Neural cell (in vitro differentiated cells): ENCODE measurements around the gene C19orf67. TPM values are rescaled to one million over a fixed set of nuclear protein-coding genes. Genes with fewer than 3 reads are reported as not detected.

ENCODE experiments used
- H2AFZ ChIP-seq: fragments of 200-600, 300-800 bp; sonication (generic), shearing (Covaris generic); 2 replicates; pipeline ENCODE4 v1.6.0; 2014; ENCODE audit warnings: low read depth, mild to moderate bottlenecking, antibody characterized with exemption, low read length, moderate library complexity
- H3F3A ChIP-seq: fragments of 200-600 bp; shearing (Covaris generic); 2 replicates; pipeline ENCODE4 v1.6.1; 2016; ENCODE audit warnings: mild to moderate bottlenecking, moderate library complexity, mixed read lengths, antibody characterized with exemption, low read length; ENCODE audit not compliant: insufficient read depth, poor library complexity, severe bottlenecking
- H3K27ac ChIP-seq: fragments of 200-600, 300-800 bp; sonication (generic), shearing (Covaris generic); 2 replicates; pipeline ENCODE4 v1.5.1; 2014; ENCODE audit warnings: mild to moderate bottlenecking, low read length, moderate library complexity
- H3K27me3 ChIP-seq: fragments of 300-800, 200-600 bp; sonication (generic), shearing (Covaris generic); 2 replicates; pipeline ENCODE4 v1.6.0; 2014; ENCODE audit warnings: mild to moderate bottlenecking, low read depth, low read length, moderate library complexity; ENCODE audit not compliant: insufficient read depth
- H3K36me3 ChIP-seq: fragments of 300-800, 200-600 bp; sonication (generic), shearing (Covaris generic); 2 replicates; pipeline ENCODE4 v1.5.1; 2014; ENCODE audit warnings: mild to moderate bottlenecking, antibody characterized with exemption, low read length, moderate library complexity; ENCODE audit not compliant: insufficient read depth
- H3K4me2 ChIP-seq: fragments of 300-800, 200-600 bp; sonication (generic), shearing (Covaris generic); 2 replicates; pipeline ENCODE4 v1.6.0; 2014; ENCODE audit warnings: mild to moderate bottlenecking, low read length
- H3K4me3 ChIP-seq: fragments of 300-800, 200-600 bp; sonication (generic), shearing (Covaris generic); 2 replicates; pipeline ENCODE4 v1.5.1; 2014; ENCODE audit warnings: mild to moderate bottlenecking, low read length, moderate library complexity
- H3K79me2 ChIP-seq: fragments of 200-600 bp; shearing (Covaris generic); replicated peaks from 2 replicates; pipeline ENCODE4 v1.6.0; 2014; ENCODE audit warnings: mild to moderate bottlenecking, low read length, moderate library complexity; ENCODE audit not compliant: insufficient read depth
- H3K9ac ChIP-seq: fragments of 300-800, 200-600 bp; sonication (generic), shearing (Covaris generic); 2 replicates; pipeline ENCODE4 v1.6.1; 2016; ENCODE audit warnings: mild to moderate bottlenecking, low read length, mixed read lengths
- H3K9me2 ChIP-seq: fragments of 200-600 bp; shearing (Covaris generic); 2 replicates; pipeline ENCODE4 v1.6.1; 2016; ENCODE audit warnings: mild to moderate bottlenecking, low read length, mixed read lengths; ENCODE audit not compliant: insufficient read depth
- H3K9me3 ChIP-seq: fragments of 200-600, 300-800 bp; sonication (generic), shearing (Covaris generic); 2 replicates; pipeline ENCODE4 v1.6.1; 2016; ENCODE audit warnings: mild to moderate bottlenecking, mixed run types, low read length, moderate library complexity, mixed read lengths
- H4K20me1 ChIP-seq: fragments of 200-600 bp; shearing (Covaris generic); 2 replicates; pipeline ENCODE4 v1.6.1; 2016; ENCODE audit warnings: mild to moderate bottlenecking, mixed run types; ENCODE audit not compliant: insufficient read depth
- EP300 ChIP-seq: fragments of 450-650 bp; conservative IDR thresholded peaks from 2 replicates; pipeline ENCODE4 v1.6.1; 2014; ENCODE audit warnings: antibody characterized with exemption, mild to moderate bottlenecking, moderate library complexity; ENCODE audit not compliant: poor library complexity, severe bottlenecking
- EZH2 ChIP-seq: fragments of 200-600, 300-800 bp; shearing (Covaris generic), sonication (generic); IDR thresholded peaks from 2 replicates; pipeline ENCODE4 v1.6.1; 2014; ENCODE audit warnings: antibody characterized with exemption, low read length, borderline replicate concordance, mild to moderate bottlenecking; ENCODE audit not compliant: insufficient read depth, poor library complexity, severe bottlenecking
- MXI1 ChIP-seq: fragments of 450-650 bp; conservative IDR thresholded peaks from 2 replicates; pipeline ENCODE4 v1.6.1; 2014; ENCODE audit warnings: antibody characterized with exemption, mild to moderate bottlenecking; ENCODE audit not compliant: poor library complexity, severe bottlenecking
- POLR2AphosphoS5 ChIP-seq: IDR thresholded peaks from 2 replicates; pipeline ENCODE4 v1.6.1; 2012
- RAD21 ChIP-seq: fragments of 450-650 bp; conservative IDR thresholded peaks from 2 replicates; pipeline ENCODE4 v1.6.1; 2014; ENCODE audit warnings: antibody characterized with exemption, mild to moderate bottlenecking, moderate library complexity
- SMC3 ChIP-seq: fragments of 450-650 bp; conservative IDR thresholded peaks from 2 replicates; pipeline ENCODE4 v1.6.1; 2014; ENCODE audit warnings: antibody characterized with exemption, mild to moderate bottlenecking, moderate library complexity; ENCODE audit not compliant: poor library complexity
- TAF1 ChIP-seq: IDR thresholded peaks from 2 replicates; pipeline ENCODE4 v1.6.1; 2012; ENCODE audit warnings: low read depth
- polyA plus RNA-seq: library from polyadenylated mRNA; depleted of rRNA; stranded (reverse); fragments of >200 nt; gene quantifications from 2 replicates; pipeline ENCODE4 v1.2.3, GENCODE V29; 2014
- TF ChIP-seq, protein P1 (sequence below): IDR thresholded peaks from 2 replicates; pipeline ENCODE4 v1.6.1; 2012; ENCODE audit warnings: borderline replicate concordance
- TF ChIP-seq, protein P2 (sequence below): fragments of 450-650 bp; IDR thresholded peaks from 2 replicates; pipeline ENCODE4 v1.5.1; 2014; ENCODE audit warnings: antibody characterized with exemption, mild to moderate bottlenecking, moderate library complexity; ENCODE audit not compliant: poor library complexity, severe bottlenecking

Gene C19orf67
- polyA plus RNA-seq, 1 donor from 2014 or later: not detected

DNA sequence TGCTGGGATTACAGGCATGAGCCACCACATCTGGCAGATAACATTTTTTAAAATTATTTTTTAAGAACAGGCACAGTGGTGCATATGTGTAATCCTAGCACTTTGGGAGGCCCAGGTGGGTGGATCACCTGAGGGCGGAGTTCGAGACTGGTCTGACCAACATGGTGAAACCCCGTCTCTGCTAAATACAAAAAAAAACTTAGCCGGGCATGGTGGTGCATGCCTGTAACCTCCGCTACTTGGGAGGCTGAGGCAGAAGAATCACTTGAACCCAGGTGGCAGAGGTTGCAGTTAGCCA, 23.1 kb downstream of the C19orf67 start:
- Histone ChIP-seq H4K20me1 (no peaks in the 10 kb centered on the region), H2AFZ (no peak overlapping the region), H3K79me2 (no peaks in the 10 kb centered on the region), H3K4me2 (no peak overlapping the region), H3K27me3 (peaks cover 18% of the 10 kb centered on the region), H3K36me3 (no peaks in the 10 kb centered on the region), H3K9ac (no peak overlapping the region), H3F3A (no peaks in the 10 kb centered on the region), H3K4me3 (no peak overlapping the region), H3K9me3 (no peaks in the 10 kb centered on the region), H3K9me2 (no peaks in the 10 kb centered on the region), H3K27ac (no peak overlapping the region)
- TF ChIP-seq, protein P1, sequence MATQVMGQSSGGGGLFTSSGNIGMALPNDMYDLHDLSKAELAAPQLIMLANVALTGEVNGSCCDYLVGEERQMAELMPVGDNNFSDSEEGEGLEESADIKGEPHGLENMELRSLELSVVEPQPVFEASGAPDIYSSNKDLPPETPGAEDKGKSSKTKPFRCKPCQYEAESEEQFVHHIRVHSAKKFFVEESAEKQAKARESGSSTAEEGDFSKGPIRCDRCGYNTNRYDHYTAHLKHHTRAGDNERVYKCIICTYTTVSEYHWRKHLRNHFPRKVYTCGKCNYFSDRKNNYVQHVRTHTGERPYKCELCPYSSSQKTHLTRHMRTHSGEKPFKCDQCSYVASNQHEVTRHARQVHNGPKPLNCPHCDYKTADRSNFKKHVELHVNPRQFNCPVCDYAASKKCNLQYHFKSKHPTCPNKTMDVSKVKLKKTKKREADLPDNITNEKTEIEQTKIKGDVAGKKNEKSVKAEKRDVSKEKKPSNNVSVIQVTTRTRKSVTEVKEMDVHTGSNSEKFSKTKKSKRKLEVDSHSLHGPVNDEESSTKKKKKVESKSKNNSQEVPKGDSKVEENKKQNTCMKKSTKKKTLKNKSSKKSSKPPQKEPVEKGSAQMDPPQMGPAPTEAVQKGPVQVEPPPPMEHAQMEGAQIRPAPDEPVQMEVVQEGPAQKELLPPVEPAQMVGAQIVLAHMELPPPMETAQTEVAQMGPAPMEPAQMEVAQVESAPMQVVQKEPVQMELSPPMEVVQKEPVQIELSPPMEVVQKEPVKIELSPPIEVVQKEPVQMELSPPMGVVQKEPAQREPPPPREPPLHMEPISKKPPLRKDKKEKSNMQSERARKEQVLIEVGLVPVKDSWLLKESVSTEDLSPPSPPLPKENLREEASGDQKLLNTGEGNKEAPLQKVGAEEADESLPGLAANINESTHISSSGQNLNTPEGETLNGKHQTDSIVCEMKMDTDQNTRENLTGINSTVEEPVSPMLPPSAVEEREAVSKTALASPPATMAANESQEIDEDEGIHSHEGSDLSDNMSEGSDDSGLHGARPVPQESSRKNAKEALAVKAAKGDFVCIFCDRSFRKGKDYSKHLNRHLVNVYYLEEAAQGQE: no peak
- TF ChIP-seq SMC3: no peak
- no peak for TF ChIP-seq MXI1
- TF ChIP-seq, protein P2, sequence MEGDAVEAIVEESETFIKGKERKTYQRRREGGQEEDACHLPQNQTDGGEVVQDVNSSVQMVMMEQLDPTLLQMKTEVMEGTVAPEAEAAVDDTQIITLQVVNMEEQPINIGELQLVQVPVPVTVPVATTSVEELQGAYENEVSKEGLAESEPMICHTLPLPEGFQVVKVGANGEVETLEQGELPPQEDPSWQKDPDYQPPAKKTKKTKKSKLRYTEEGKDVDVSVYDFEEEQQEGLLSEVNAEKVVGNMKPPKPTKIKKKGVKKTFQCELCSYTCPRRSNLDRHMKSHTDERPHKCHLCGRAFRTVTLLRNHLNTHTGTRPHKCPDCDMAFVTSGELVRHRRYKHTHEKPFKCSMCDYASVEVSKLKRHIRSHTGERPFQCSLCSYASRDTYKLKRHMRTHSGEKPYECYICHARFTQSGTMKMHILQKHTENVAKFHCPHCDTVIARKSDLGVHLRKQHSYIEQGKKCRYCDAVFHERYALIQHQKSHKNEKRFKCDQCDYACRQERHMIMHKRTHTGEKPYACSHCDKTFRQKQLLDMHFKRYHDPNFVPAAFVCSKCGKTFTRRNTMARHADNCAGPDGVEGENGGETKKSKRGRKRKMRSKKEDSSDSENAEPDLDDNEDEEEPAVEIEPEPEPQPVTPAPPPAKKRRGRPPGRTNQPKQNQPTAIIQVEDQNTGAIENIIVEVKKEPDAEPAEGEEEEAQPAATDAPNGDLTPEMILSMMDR: no peak
- TF ChIP-seq EZH2: no peak
- TF ChIP-seq RAD21: no peak
- TF ChIP-seq POLR2AphosphoS5: no peak
- TF ChIP-seq EP300: no peak
- TF ChIP-seq TAF1: no peak

DNA sequence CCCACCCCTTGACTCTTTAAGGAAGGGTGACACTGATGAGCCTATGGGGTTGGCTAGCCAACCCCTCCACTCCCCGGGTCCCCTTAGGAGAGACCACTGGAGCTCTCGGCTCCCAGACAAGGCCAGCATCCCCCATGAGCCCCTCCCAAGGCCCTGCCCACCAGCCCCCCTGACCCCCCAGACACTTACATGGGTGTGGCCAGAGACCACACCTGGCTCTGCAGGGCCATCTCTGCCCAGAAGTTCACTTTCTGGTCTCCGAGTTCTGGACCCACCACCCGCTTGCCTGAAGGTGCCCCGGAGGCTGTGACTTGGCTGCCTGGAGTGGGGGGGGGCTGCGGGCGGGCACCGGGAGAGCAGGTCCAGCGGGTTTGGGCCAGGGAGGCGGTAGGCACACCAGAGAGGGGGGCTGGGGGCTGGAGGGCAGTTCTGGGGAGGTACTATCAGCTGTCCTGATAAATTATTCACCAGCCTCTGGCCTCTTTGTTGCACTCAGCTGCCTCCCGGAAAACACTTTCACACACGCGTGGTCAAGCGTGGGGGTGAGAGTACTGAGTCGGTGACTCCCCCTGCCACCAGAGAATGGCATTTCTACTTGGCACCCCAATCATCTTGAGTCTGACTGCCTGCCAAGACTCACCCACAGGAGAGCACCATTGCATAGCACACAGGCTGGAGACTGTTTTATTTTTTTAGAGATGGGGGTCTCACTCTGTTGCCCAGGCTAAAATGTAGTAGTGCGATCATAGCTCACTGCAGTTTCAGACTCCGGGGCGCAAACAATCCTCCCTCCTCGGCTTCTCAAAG, 23.6 kb downstream of the C19orf67 start, which contains the start of gene PALM3:
Gene PALM3 (minus strand): TSS at position 326 of the 807 bp plus-strand sequence. CDS start 96 bp downstream, at position 230.
- TF ChIP-seq MXI1: no peak
- no peak within 1 kb of the TSS for H3K27ac ChIP-seq
- no peaks in the 10 kb centered on the region for H3K79me2 ChIP-seq
- no peak within 1 kb of the TSS for H2AFZ ChIP-seq
- no peaks in the 10 kb centered on the region for H3K9me3 ChIP-seq
- H3F3A ChIP-seq: no peaks in the 10 kb centered on the region
- H3K36me3 ChIP-seq: no peaks in the 10 kb centered on the region
- peaks cover 18% of the 10 kb centered on the region for H3K27me3 ChIP-seq
- H3K4me3 ChIP-seq: no peak within 1 kb of the TSS
- H3K9ac ChIP-seq: no peak within 1 kb of the TSS
- no peaks in the 10 kb centered on the region for H3K9me2 ChIP-seq
- no peak within 1 kb of the TSS for H3K4me2 ChIP-seq
- H4K20me1 ChIP-seq: no peaks in the 10 kb centered on the region
